SU-DHL-6 (cell line): ENCODE data around the gene NACC2.

Experiments
- H2AFZ ChIP-seq: fragments of 200-600 bp; sonication (generic); 2 replicates; pipeline ENCODE4 v1.6.1; 2014; ENCODE audit warnings: low read depth, mild to moderate bottlenecking, moderate library complexity, mixed read lengths, antibody characterized with exemption, low read length; ENCODE audit not compliant: severe bottlenecking
- H3F3A ChIP-seq: fragments of 200-600 bp; shearing (Covaris generic); 2 replicates; pipeline ENCODE4 v1.6.0; 2016; ENCODE audit warnings: antibody characterized with exemption, mild to moderate bottlenecking; ENCODE audit not compliant: insufficient read depth
- H3K27ac ChIP-seq: fragments of 200-600 bp; sonication (generic); 2 replicates; pipeline ENCODE4 v1.5.1; 2016; ENCODE audit warnings: low read depth, mild to moderate bottlenecking, low read length, moderate library complexity, mixed read lengths
- H3K27me3 ChIP-seq: fragments of 200-600 bp; sonication (generic), shearing (Covaris generic); 2 replicates; pipeline ENCODE4 v1.6.0; 2014; ENCODE audit warnings: mild to moderate bottlenecking, low read length
- H3K36me3 ChIP-seq: fragments of 200-600 bp; sonication (generic); 2 replicates; pipeline ENCODE4 v1.6.1; 2014; ENCODE audit warnings: mild to moderate bottlenecking, low read length, mixed read lengths
- H3K4me2 ChIP-seq: fragments of 300-600, 200-600 bp; shearing (Covaris generic), sonication (generic); 2 replicates; pipeline ENCODE4 v1.6.0; 2014; ENCODE audit warnings: low read length, low read depth, mild to moderate bottlenecking; ENCODE audit not compliant: poor library complexity, severe bottlenecking
- H3K4me3 ChIP-seq: fragments of 200-600 bp; sonication (generic); 2 replicates; pipeline ENCODE4 v1.5.1; 2014; ENCODE audit warnings: antibody characterized with exemption, low read length, mild to moderate bottlenecking, mixed read lengths; ENCODE audit not compliant: insufficient read depth, poor library complexity, severe bottlenecking
- H3K79me2 ChIP-seq: fragments of 200-600 bp; sonication (generic); 2 replicates; pipeline ENCODE4 v1.6.1; 2014; ENCODE audit warnings: mild to moderate bottlenecking, low read length, moderate library complexity; ENCODE audit not compliant: insufficient read depth
- H3K9ac ChIP-seq: fragments of 200-600 bp; sonication (generic); 2 replicates; pipeline ENCODE4 v1.7.0; 2014; ENCODE audit warnings: mild to moderate bottlenecking, low read length
- H3K9me2 ChIP-seq: fragments of 200-600 bp; sonication (generic); replicated peaks from 2 replicates; pipeline ENCODE4 v1.6.1; 2014; ENCODE audit warnings: low read length; ENCODE audit not compliant: insufficient read depth
- H3K9me3 ChIP-seq: fragments of 200-600 bp; sonication (generic); 2 replicates; pipeline ENCODE4 v1.6.1; 2014; ENCODE audit warnings: low read length, mixed read lengths; ENCODE audit not compliant: insufficient read depth
- H4K20me1 ChIP-seq: fragments of 200-600 bp; sonication (generic); 2 replicates; pipeline ENCODE4 v1.6.1; 2014; ENCODE audit warnings: low read depth, mild to moderate bottlenecking, antibody characterized with exemption, low read length, moderate library complexity, mixed read lengths
- CTCF ChIP-seq: fragments of 200-600 bp; sonication (generic); IDR thresholded peaks from one replicate; pipeline ENCODE4 v1.5.1; 2017; ENCODE audit warnings: antibody characterized with exemption, mild to moderate bottlenecking, low read length, moderate library complexity; ENCODE audit not compliant: insufficient read depth, poor library complexity, severe bottlenecking
- EZH2phosphoT487 ChIP-seq: fragments of 200-600 bp; sonication (generic), shearing (Covaris generic); conservative IDR thresholded peaks from 2 replicates; pipeline ENCODE4 v1.6.1; 2018; ENCODE audit warnings: mild to moderate bottlenecking, antibody characterized with exemption, low read length, moderate library complexity, mixed read lengths

Gene NACC2

GRCh38 chr9:135998016-135998380, 97.1 kb downstream of the NACC2 start:
- Histone ChIP-seq H3K4me3 (no peak overlapping the region), H3K9me2 (no peaks in the 10 kb centered on the region), H3K79me2 (no peaks in the 10 kb centered on the region), H3K27ac (no peak overlapping the region), H3K9me3 (no peaks in the 10 kb centered on the region), H3F3A (no peaks in the 10 kb centered on the region), H2AFZ (no peak overlapping the region), H4K20me1 (no peaks in the 10 kb centered on the region), H3K9ac (no peak overlapping the region), H3K36me3 (no peaks in the 10 kb centered on the region), H3K4me2 (no peak overlapping the region), H3K27me3 (no peaks in the 10 kb centered on the region)
- TF ChIP-seq EZH2phosphoT487 (no peak), CTCF (no peak)

DNA sequence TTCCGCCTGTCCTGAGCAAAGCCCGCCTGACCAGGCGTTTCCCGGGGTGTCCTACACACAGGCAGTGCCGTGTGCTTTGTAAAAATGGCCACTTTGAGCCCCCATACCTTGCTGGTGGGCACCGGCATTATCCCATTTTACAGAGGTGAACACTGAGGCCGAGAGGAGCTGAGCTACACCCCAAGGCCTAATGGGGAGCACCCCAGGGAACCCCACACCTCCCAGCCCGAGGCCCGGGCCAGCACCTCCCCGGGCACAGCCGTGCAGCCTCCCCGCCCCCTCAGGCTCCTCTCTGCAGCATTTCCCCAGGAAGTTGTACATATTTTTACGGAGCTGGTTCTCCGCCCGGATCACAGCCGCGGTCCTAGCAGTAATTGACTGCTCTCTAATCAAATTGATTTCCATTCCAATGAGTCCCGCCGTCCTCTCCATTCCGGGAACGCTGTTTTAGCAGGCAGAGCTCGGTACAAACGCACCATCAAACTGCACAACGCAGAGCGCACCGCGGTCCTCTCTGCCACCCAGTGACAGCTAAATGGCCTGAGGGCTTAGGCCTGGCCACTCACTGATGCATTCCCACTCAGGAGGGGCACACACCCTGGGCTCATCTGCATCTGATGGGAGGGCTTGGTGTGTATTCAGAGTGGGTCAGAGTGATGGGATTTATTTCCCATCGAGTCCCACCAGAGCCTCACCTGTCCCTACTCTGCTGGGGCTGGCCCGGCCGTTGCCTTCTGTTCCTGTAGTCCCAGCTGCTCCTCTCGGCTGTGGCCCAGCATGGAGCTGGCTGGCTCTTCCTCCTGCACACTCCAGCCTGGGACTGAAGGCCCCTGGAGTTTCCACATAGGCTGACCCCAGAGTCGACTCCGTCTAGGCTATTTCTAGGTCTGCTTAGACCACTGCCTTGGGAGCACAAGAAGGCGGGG, 97.7 kb downstream of the NACC2 start:
- H3K27me3 ChIP-seq, result no peaks in the 10 kb centered on the region
- no peak overlapping the region for H3K27ac ChIP-seq
- no peaks in the 10 kb centered on the region for H3K36me3 ChIP-seq
- no peak overlapping the region for H3K4me3 ChIP-seq
- no peaks in the 10 kb centered on the region for H3K9me3 ChIP-seq
- H3K9ac ChIP-seq, result no peak overlapping the region
- H3F3A ChIP-seq, result no peaks in the 10 kb centered on the region
- no peak overlapping the region for H2AFZ ChIP-seq
- TF ChIP-seq EZH2phosphoT487 (no peak), CTCF (no peak)
- no peaks in the 10 kb centered on the region for H3K79me2 ChIP-seq
- no peak overlapping the region for H3K4me2 ChIP-seq
- H4K20me1 ChIP-seq, result no peaks in the 10 kb centered on the region
- H3K9me2 ChIP-seq, result no peaks in the 10 kb centered on the region

- no peak for TF ChIP-seq EZH2phosphoT487
- TF ChIP-seq CTCF, result no peak
- no peaks in the 10 kb centered on the region for H3K9me3 ChIP-seq
- no peaks in the 10 kb centered on the region for H3F3A ChIP-seq
- no peaks in the 10 kb centered on the region for H3K36me3 ChIP-seq
- H4K20me1 ChIP-seq, result no peaks in the 10 kb centered on the region
- H3K27me3 ChIP-seq, result no peaks in the 10 kb centered on the region
- no peak overlapping the region for H2AFZ ChIP-seq
- no peak overlapping the region for H3K9ac ChIP-seq
- no peak overlapping the region for H3K4me3 ChIP-seq
- no peaks in the 10 kb centered on the region for H3K79me2 ChIP-seq
- H3K4me2 ChIP-seq, result no peak overlapping the region
- no peaks in the 10 kb centered on the region for H3K9me2 ChIP-seq
- no peak overlapping the region for H3K27ac ChIP-seq
These were observed 99.3 kb downstream of the NACC2 start for GRCh38 chr9:135995816-135996215.
